ENCODE data around the gene RGS3.

The RGS3 gene

DNA sequence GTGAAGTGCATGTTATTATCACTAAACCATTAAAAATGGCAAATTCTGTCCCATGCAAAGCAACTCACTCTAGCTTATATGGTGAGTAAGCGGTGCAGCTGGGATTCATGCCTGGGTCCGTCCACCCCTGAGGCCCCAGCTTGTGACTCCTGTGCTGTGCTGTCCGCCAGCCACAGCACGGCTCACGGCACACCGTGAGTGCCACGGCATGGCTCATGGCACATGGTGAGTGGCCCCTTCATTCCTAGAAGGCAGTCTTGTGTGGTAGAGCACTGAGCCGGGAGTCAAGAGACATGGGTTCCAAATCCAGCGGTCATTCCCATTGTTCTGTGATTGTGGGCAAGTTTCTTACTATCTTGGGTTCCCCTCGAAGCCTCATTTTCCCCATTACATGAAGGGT lies 18.8 kb downstream of the RGS3 start:
- Histone ChIP-seq H2BK5ac (ENCODE audit: low read length) (no peak overlapping the region), H3K9me3 (replicated peaks in 1 of 2; ENCODE audit: control insufficient read depth in 2 of 2, insufficient read depth in 1 of 2, low read depth in 1 of 2, low read length in 2 of 2) (no peaks in the 10 kb centered on the region), H3K27me3 (ENCODE audit: control insufficient read depth in 3 of 3, insufficient read depth in 3 of 3, low read depth in 1 of 3, low read length in 3 of 3) (no peaks in the 10 kb centered on the region), H3K4ac (ENCODE audit: low read length) (no peak overlapping the region), H2BK15ac (ENCODE audit: low read length) (no peak overlapping the region), H3K27ac (replicated peaks; ENCODE audit: low read length) (no peak overlapping the region), H2BK12ac (ENCODE audit: low read length) (no peak overlapping the region), H3K9ac (ENCODE audit: low read depth, low read length, poor library complexity) (no peak overlapping the region), H3K23ac (ENCODE audit: low read depth, low read length, poor library complexity) (no peak overlapping the region), H3K18ac (ENCODE audit: low read length) (peak overlapping the region; percentile 44), H3K4me3 (ENCODE audit: low read length in 2 of 2) (peak overlapping the region in 1 of 2 donors; percentile 50), H2AK5ac (ENCODE audit: low read depth, low read length) (peak overlapping the region; percentile 57), H3K36me3 (replicated peaks in 1 of 2; ENCODE audit: control insufficient read depth in 2 of 2, insufficient read depth in 2 of 2, low read length in 2 of 2) (no peaks in the 10 kb centered on the region), H3K79me1 (ENCODE audit: low read depth, low read length) (no peaks in the 10 kb centered on the region), H4K8ac (ENCODE audit: low read depth, low read length) (no peak overlapping the region), H2BK120ac (ENCODE audit: low read depth, low read length) (no peak overlapping the region), H4K91ac (ENCODE audit: low read depth, low read length, poor library complexity) (no peak overlapping the region), H3K14ac (ENCODE audit: low read length) (peak overlapping the region; percentile 91), H3K4me1 (ENCODE audit: control insufficient read depth in 2 of 2, insufficient read depth in 1 of 2, low read depth in 1 of 2, low read length in 2 of 2) (peaks cover 4 to 12% of the 10 kb centered on the region in 2 donors), H3K4me2 (ENCODE audit: insufficient read depth, low read length, poor library complexity, severe bottlenecking) (no peak overlapping the region), H2AFZ (ENCODE audit: low read length) (no peak overlapping the region)
- DNase-seq (ENCODE audit: low spot score) = no peak
- WGBS, 2 donors (ENCODE audit: extremely low coverage in 2 of 2, insufficient read length in 2 of 2, insufficient replicate concordance in 1 of 2) = no CpG with 5 or more reads among the region's 10 CpGs

DNA sequence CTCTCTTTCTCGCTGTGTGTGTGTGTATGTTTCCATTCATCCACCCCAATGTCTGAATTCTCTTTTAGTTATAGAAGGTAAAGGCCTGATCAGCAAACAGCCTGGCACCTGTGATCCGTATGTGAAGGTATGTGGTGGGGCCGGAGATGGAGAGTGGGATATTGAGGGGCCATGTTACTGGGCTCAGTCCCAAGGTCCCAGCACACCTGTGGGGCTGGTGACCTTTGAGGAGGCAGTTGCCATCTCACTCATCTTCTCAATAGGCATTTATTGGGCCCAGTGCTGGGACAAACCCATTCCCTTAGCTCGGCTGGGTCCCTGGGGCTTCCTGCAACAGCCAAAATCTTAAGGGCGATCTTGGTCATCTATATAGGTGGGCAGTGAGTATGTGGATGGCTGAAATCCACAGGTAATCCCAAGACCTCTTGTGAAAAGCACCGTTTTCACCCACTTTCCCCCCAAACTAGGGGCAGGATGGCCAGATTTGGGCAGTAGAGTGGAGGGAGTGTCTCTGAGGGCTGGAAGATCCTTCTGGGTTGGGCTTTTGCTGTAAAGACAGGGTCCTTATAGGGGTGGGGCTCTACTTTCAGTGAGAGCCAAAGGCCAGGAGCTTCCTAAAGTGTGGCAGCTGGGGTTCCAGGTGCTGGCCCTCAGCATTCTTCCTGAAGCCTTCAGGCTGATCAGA lies 19.6 kb downstream of the RGS3 start:
- WGBS, 2 donors (ENCODE audit: extremely low coverage in 2 of 2, insufficient read length in 2 of 2, insufficient replicate concordance in 1 of 2) = no CpG with 5 or more reads among the region's 6 CpGs
- Histone ChIP-seq H3K9ac (ENCODE audit: low read depth, low read length, poor library complexity) (no peak overlapping the region), H4K8ac (ENCODE audit: low read depth, low read length) (no peak overlapping the region), H4K91ac (ENCODE audit: low read depth, low read length, poor library complexity) (no peak overlapping the region), H2BK12ac (ENCODE audit: low read length) (no peak overlapping the region), H3K4me1 (ENCODE audit: control insufficient read depth in 2 of 2, insufficient read depth in 1 of 2, low read depth in 1 of 2, low read length in 2 of 2) (peaks cover 4 to 9% of the 10 kb centered on the region in 2 donors), H3K18ac (ENCODE audit: low read length) (no peak overlapping the region), H2BK5ac (ENCODE audit: low read length) (no peak overlapping the region), H2AK5ac (ENCODE audit: low read depth, low read length) (no peak overlapping the region), H3K23ac (ENCODE audit: low read depth, low read length, poor library complexity) (no peak overlapping the region), H3K14ac (ENCODE audit: low read length) (no peak overlapping the region), H3K9me3 (replicated peaks in 1 of 2; ENCODE audit: control insufficient read depth in 2 of 2, insufficient read depth in 1 of 2, low read depth in 1 of 2, low read length in 2 of 2) (no peaks in the 10 kb centered on the region), H3K4me3 (ENCODE audit: low read length in 2 of 2) (no peak overlapping the region), H3K4me2 (ENCODE audit: insufficient read depth, low read length, poor library complexity, severe bottlenecking) (no peak overlapping the region), H2BK15ac (ENCODE audit: low read length) (no peak overlapping the region), H2BK120ac (ENCODE audit: low read depth, low read length) (no peak overlapping the region), H3K79me1 (ENCODE audit: low read depth, low read length) (no peaks in the 10 kb centered on the region), H2AFZ (ENCODE audit: low read length) (no peak overlapping the region), H3K4ac (ENCODE audit: low read length) (no peak overlapping the region), H3K27ac (replicated peaks; ENCODE audit: low read length) (no peak overlapping the region), H3K27me3 (ENCODE audit: control insufficient read depth in 3 of 3, insufficient read depth in 3 of 3, low read depth in 1 of 3, low read length in 3 of 3) (no peaks in the 10 kb centered on the region), H3K36me3 (replicated peaks in 1 of 2; ENCODE audit: control insufficient read depth in 2 of 2, insufficient read depth in 2 of 2, low read length in 2 of 2) (no peaks in the 10 kb centered on the region)
- DNase-seq (ENCODE audit: low spot score) = no peak

DNA sequence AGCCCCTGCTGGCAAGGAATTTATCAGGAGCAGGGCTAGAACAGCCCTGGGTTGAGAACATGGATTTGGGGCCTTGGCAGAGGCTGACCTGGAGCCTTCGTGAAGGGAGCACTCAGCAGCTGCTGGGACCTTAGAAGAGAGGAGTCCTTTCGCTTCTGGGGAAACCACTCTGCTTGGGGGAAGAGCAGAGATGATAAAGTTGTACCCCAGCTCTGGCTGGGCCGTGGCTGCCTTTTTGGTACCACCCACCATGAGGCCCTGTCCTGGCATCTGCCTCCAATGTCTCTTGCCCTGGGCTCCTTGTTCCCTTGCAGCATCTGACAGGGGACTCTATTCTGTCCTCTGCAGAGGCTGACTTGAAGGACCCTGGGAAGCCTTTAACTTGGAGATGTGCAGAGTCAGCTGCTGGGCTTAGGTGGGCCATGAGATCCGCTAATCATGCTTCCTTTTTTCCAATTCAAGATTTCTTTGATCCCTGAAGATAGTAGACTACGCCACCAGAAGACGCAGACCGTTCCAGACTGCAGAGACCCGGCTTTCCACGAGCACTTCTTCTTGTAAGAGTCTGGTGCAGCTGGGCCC lies 20.2 kb downstream of the RGS3 start:
- H3K4ac ChIP-seq (ENCODE audit: low read length) = no peak overlapping the region
- H4K8ac ChIP-seq (ENCODE audit: low read depth, low read length) = no peak overlapping the region
- no peak overlapping the region for H2BK12ac ChIP-seq (ENCODE audit: low read length)
- H3K4me3 ChIP-seq (ENCODE audit: low read length in 2 of 2) = no peak overlapping the region
- H3K9ac ChIP-seq (ENCODE audit: low read depth, low read length, poor library complexity) = no peak overlapping the region
- H2AFZ ChIP-seq (ENCODE audit: low read length) = no peak overlapping the region
- H2BK5ac ChIP-seq (ENCODE audit: low read length) = no peak overlapping the region
- H3K27me3 ChIP-seq (ENCODE audit: control insufficient read depth in 3 of 3, insufficient read depth in 3 of 3, low read depth in 1 of 3, low read length in 3 of 3) = no peaks in the 10 kb centered on the region
- H3K23ac ChIP-seq (ENCODE audit: low read depth, low read length, poor library complexity) = no peak overlapping the region
- no peak overlapping the region for H2AK5ac ChIP-seq (ENCODE audit: low read depth, low read length)
- no peak overlapping the region for H4K91ac ChIP-seq (ENCODE audit: low read depth, low read length, poor library complexity)
- H3K4me2 ChIP-seq (ENCODE audit: insufficient read depth, low read length, poor library complexity, severe bottlenecking) = no peak overlapping the region
- no CpG with 5 or more reads among the region's 9 CpGs for WGBS, 2 donors (ENCODE audit: extremely low coverage in 2 of 2, insufficient read length in 2 of 2, insufficient replicate concordance in 1 of 2)
- no peaks in the 10 kb centered on the region for H3K9me3 ChIP-seq (replicated peaks in 1 of 2; ENCODE audit: control insufficient read depth in 2 of 2, insufficient read depth in 1 of 2, low read depth in 1 of 2, low read length in 2 of 2)
- peaks cover 4 to 9% of the 10 kb centered on the region in 2 donors for H3K4me1 ChIP-seq (ENCODE audit: control insufficient read depth in 2 of 2, insufficient read depth in 1 of 2, low read depth in 1 of 2, low read length in 2 of 2)
- no peak overlapping the region for H3K27ac ChIP-seq (replicated peaks; ENCODE audit: low read length)
- DNase-seq (ENCODE audit: low spot score) = no peak
- H3K79me1 ChIP-seq (ENCODE audit: low read depth, low read length) = no peaks in the 10 kb centered on the region
- no peak overlapping the region for H2BK120ac ChIP-seq (ENCODE audit: low read depth, low read length)
- no peak overlapping the region for H3K14ac ChIP-seq (ENCODE audit: low read length)
- H3K18ac ChIP-seq (ENCODE audit: low read length) = no peak overlapping the region
- H2BK15ac ChIP-seq (ENCODE audit: low read length) = no peak overlapping the region
- H3K36me3 ChIP-seq (replicated peaks in 1 of 2; ENCODE audit: control insufficient read depth in 2 of 2, insufficient read depth in 2 of 2, low read length in 2 of 2) = no peaks in the 10 kb centered on the region

DNA sequence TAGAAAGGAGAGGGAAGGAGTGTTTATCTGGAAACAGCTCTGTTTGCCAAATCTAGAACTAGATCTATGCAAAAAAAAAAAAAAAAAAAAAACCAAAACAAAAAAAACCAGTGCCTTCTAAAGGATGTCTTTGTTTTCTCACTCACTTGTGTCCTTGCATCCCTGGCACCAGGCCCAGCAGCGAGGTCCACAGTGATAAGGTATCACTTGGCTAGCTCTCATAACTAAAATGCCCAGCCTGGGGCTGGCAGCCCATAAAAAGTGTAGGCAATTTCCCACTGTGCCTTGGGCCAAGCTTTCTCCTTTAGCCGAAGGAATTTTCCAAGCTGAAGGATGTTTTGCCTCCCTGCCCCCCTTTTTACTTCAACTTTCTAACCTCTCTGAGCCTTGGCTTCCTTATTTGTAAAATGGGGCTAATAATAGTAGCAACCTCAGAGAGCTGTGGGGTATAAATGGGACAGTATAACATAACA lies 20.8 kb downstream of the RGS3 start:
- no CpG with 5 or more reads among the region's 2 CpGs for WGBS, 2 donors (ENCODE audit: extremely low coverage in 2 of 2, insufficient read length in 2 of 2, insufficient replicate concordance in 1 of 2)
- H3K4me2 ChIP-seq (ENCODE audit: insufficient read depth, low read length, poor library complexity, severe bottlenecking) = no peak overlapping the region

More for the DNA sequence above, 20.8 kb downstream of the RGS3 start:
- H2BK5ac ChIP-seq (ENCODE audit: low read length) = no peak overlapping the region
- no peak overlapping the region for H3K27ac ChIP-seq (replicated peaks; ENCODE audit: low read length)
- H3K79me1 ChIP-seq (ENCODE audit: low read depth, low read length) = no peaks in the 10 kb centered on the region
- no peak overlapping the region for H3K9ac ChIP-seq (ENCODE audit: low read depth, low read length, poor library complexity)
- H3K14ac ChIP-seq (ENCODE audit: low read length) = no peak overlapping the region
- H4K91ac ChIP-seq (ENCODE audit: low read depth, low read length, poor library complexity) = no peak overlapping the region
- no peak overlapping the region for H3K4ac ChIP-seq (ENCODE audit: low read length)
- H3K4me1 ChIP-seq (ENCODE audit: control insufficient read depth in 2 of 2, insufficient read depth in 1 of 2, low read depth in 1 of 2, low read length in 2 of 2) = peaks cover 3 to 4% of the 10 kb centered on the region in 2 donors
- H3K36me3 ChIP-seq (replicated peaks in 1 of 2; ENCODE audit: control insufficient read depth in 2 of 2, insufficient read depth in 2 of 2, low read length in 2 of 2) = no peaks in the 10 kb centered on the region
- no peak for DNase-seq (ENCODE audit: low spot score)
- no peak overlapping the region for H3K4me3 ChIP-seq (ENCODE audit: low read length in 2 of 2)
- no peak overlapping the region for H3K18ac ChIP-seq (ENCODE audit: low read length)
- H2AK5ac ChIP-seq (ENCODE audit: low read depth, low read length) = no peak overlapping the region
- no peak overlapping the region for H2BK15ac ChIP-seq (ENCODE audit: low read length)
- H3K23ac ChIP-seq (ENCODE audit: low read depth, low read length, poor library complexity) = no peak overlapping the region
- H2BK120ac ChIP-seq (ENCODE audit: low read depth, low read length) = no peak overlapping the region
- H3K27me3 ChIP-seq (ENCODE audit: control insufficient read depth in 3 of 3, insufficient read depth in 3 of 3, low read depth in 1 of 3, low read length in 3 of 3) = no peaks in the 10 kb centered on the region
- no peaks in the 10 kb centered on the region for H3K9me3 ChIP-seq (replicated peaks in 1 of 2; ENCODE audit: control insufficient read depth in 2 of 2, insufficient read depth in 1 of 2, low read depth in 1 of 2, low read length in 2 of 2)
- H4K8ac ChIP-seq (ENCODE audit: low read depth, low read length) = no peak overlapping the region
- no peak overlapping the region for H2BK12ac ChIP-seq (ENCODE audit: low read length)
- no peak overlapping the region for H2AFZ ChIP-seq (ENCODE audit: low read length)
